Mesendoderm (in vitro differentiated cells): ENCODE results near the gene ARHGAP27.
"Not testable (repeated sequence)": the region's sequence is repeated elsewhere in the genome, so short reads cannot be mapped to it uniquely, and the experiment has no call there.

Experiments used
- DNase-seq: peaks from one replicate; pipeline ENCODE4 v3.0.0; 2013
- H2AK5ac ChIP-seq: 2 replicates; pipeline ENCODE4 v1.6.1; 2013; ENCODE audit warnings: low read length, inconsistent platforms
- H2BK120ac ChIP-seq: 2 replicates; pipeline ENCODE4 v1.6.1; 2013; ENCODE audit warnings: low read depth, mild to moderate bottlenecking, low read length, moderate library complexity, mixed read lengths
- H2BK15ac ChIP-seq: replicated peaks from 2 replicates; pipeline ENCODE4 v1.6.1; 2013; ENCODE audit warnings: low read depth, mild to moderate bottlenecking, moderate library complexity
- H2BK5ac ChIP-seq: 2 replicates; pipeline ENCODE4 v1.6.1; 2013; ENCODE audit warnings: low read length, inconsistent platforms
- H3K18ac ChIP-seq: 2 replicates; pipeline ENCODE4 v1.6.1; 2013; ENCODE audit warnings: mild to moderate bottlenecking, low read length, mixed read lengths
- H3K23ac ChIP-seq: one replicate; pipeline ENCODE4 v1.6.1; 2013; ENCODE audit warnings: low read length
- H3K27ac ChIP-seq: 2 replicates; pipeline ENCODE4 v1.5.1; 2013; ENCODE audit warnings: low read depth, mild to moderate bottlenecking, inconsistent platforms, low read length, moderate library complexity
- H3K27me3 ChIP-seq: 2 replicates; pipeline ENCODE4 v1.6.1; 2013; ENCODE audit warnings: low read length, control low read depth, mild to moderate bottlenecking, inconsistent platforms; ENCODE audit not compliant: insufficient read depth, poor library complexity
- H3K36me3 ChIP-seq: 2 replicates; pipeline ENCODE4 v1.6.1; 2013; ENCODE audit warnings: low read length, inconsistent platforms; ENCODE audit not compliant: control insufficient read depth, insufficient read depth
- H3K4ac ChIP-seq: one replicate; pipeline ENCODE4 v1.6.1; 2013; ENCODE audit warnings: low read depth, mild to moderate bottlenecking, low read length, moderate library complexity
- H3K4me1 ChIP-seq: 2 replicates; pipeline ENCODE4 v1.6.1; 2013; ENCODE audit warnings: low read depth, low read length, inconsistent platforms; ENCODE audit not compliant: control insufficient read depth
- H3K4me2 ChIP-seq: 2 replicates; pipeline ENCODE4 v1.6.1; 2013; ENCODE audit warnings: low read length
- H3K4me3 ChIP-seq: 2 replicates; pipeline ENCODE4 v1.5.1; 2013; ENCODE audit warnings: mild to moderate bottlenecking, low read length
- H3K56ac ChIP-seq: one replicate; pipeline ENCODE4 v1.6.1; 2013; ENCODE audit warnings: low read length
- H3K79me1 ChIP-seq: 2 replicates; pipeline ENCODE4 v1.6.1; 2013; ENCODE audit warnings: low read length, inconsistent platforms
- H3K79me2 ChIP-seq: 2 replicates; pipeline ENCODE4 v1.6.1; 2013; ENCODE audit warnings: mild to moderate bottlenecking, low read length; ENCODE audit not compliant: control insufficient read depth, insufficient read depth
- H3K9ac ChIP-seq: 2 replicates; pipeline ENCODE4 v1.6.1; 2013; ENCODE audit warnings: low read length, inconsistent platforms
- H4K5ac ChIP-seq: one replicate; pipeline ENCODE4 v1.6.1; 2013; ENCODE audit warnings: low read length
- H4K8ac ChIP-seq: one replicate; pipeline ENCODE4 v1.6.1; 2013; ENCODE audit warnings: low read depth, mild to moderate bottlenecking, control low read depth, low read length, moderate library complexity
- WGBS: extraction: QIAGEN DNeasy Blood & Tissue Kit; methylation state at CpG from one replicate; pipeline ENCODE4 v1.1.7; 2013; ENCODE audit warnings: low lambda C conversion rate, missing lambda C conversion rate; ENCODE audit not compliant: insufficient coverage; ENCODE audit errors: extremely low coverage; 5-methylcytosine and 5-hydroxymethylcytosine counted together

Gene ARHGAP27

GRCh38 chr17:45468293-45469203 lies 35.9 kb upstream of the ARHGAP27 start:
- not testable (repeated sequence) for H3K4me3 ChIP-seq, H3K27me3 ChIP-seq, H4K8ac ChIP-seq, H3K4me1 ChIP-seq, H3K23ac ChIP-seq, H3K79me2 ChIP-seq, H3K9ac ChIP-seq, H3K18ac ChIP-seq, H3K79me1 ChIP-seq, DNase-seq, H3K4ac ChIP-seq, H3K27ac ChIP-seq, H2BK120ac ChIP-seq, H3K4me2 ChIP-seq, H3K36me3 ChIP-seq, H2AK5ac ChIP-seq, H2BK15ac ChIP-seq, H2BK5ac ChIP-seq, H3K56ac ChIP-seq, H4K5ac ChIP-seq
- no CpG with 5 or more reads among the region's 14 CpGs for WGBS

GRCh38 chr17:45461524-45462327 lies 29.1 kb upstream of the ARHGAP27 start:
- not testable (repeated sequence) for H3K4ac ChIP-seq, H2BK15ac ChIP-seq, H2BK120ac ChIP-seq, H3K4me3 ChIP-seq, H3K18ac ChIP-seq, H2AK5ac ChIP-seq, H3K36me3 ChIP-seq, H3K56ac ChIP-seq, H3K27ac ChIP-seq, H3K23ac ChIP-seq, H3K79me2 ChIP-seq, H3K79me1 ChIP-seq, H3K4me1 ChIP-seq, H3K9ac ChIP-seq, H3K27me3 ChIP-seq, H2BK5ac ChIP-seq, H4K8ac ChIP-seq, H3K4me2 ChIP-seq, DNase-seq, H4K5ac ChIP-seq
- WGBS = no CpG with 5 or more reads among the region's 8 CpGs

- not testable (repeated sequence) for H3K79me1 ChIP-seq, H2BK5ac ChIP-seq, H3K79me2 ChIP-seq, H3K4me2 ChIP-seq, H3K4ac ChIP-seq, H3K4me1 ChIP-seq, H3K27me3 ChIP-seq, H4K5ac ChIP-seq, H3K9ac ChIP-seq, H3K36me3 ChIP-seq, H3K23ac ChIP-seq, H3K18ac ChIP-seq, H4K8ac ChIP-seq, H3K56ac ChIP-seq, H2BK15ac ChIP-seq, H2AK5ac ChIP-seq, DNase-seq, H3K4me3 ChIP-seq, H3K27ac ChIP-seq, H2BK120ac ChIP-seq
- WGBS = no CpG with 5 or more reads among the region's 5 CpGs
Observed at GRCh38 chr17:45460422-45460821, 27.8 kb upstream of the ARHGAP27 start.

DNA sequence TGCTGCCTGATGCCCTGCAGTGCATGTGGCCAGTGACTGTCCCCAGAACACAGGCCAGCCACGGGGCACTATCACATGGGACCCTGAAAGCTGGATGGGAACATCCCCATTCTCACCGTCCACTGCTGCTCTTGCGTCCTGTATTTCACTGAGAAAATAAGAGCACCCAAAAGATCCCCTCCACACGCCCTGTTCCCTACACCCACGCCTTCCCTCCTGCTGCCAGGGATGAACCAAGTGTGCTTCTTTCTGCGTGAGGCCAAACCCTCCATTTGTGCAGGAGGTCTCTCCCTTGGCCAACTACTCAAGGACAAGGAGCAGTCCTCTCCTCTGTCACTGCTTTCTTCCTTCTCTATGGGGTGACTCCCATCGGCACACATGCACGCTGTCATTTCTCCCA lies 21.7 kb upstream of the ARHGAP27 start:
- not testable (repeated sequence) for H3K79me1 ChIP-seq, H3K9ac ChIP-seq, H2BK120ac ChIP-seq, H4K5ac ChIP-seq, H4K8ac ChIP-seq, H3K4me1 ChIP-seq, H3K4me2 ChIP-seq, H3K36me3 ChIP-seq, H2AK5ac ChIP-seq, H3K4ac ChIP-seq, H2BK5ac ChIP-seq, H3K79me2 ChIP-seq, H3K27me3 ChIP-seq, DNase-seq, H3K18ac ChIP-seq, H2BK15ac ChIP-seq, H3K27ac ChIP-seq, H3K56ac ChIP-seq, H3K4me3 ChIP-seq, H3K23ac ChIP-seq
- no CpG with 5 or more reads among the region's 8 CpGs for WGBS

GRCh38 chr17:45453731-45454130 lies 21.1 kb upstream of the ARHGAP27 start:
- H3K79me1 ChIP-seq, H3K4ac ChIP-seq, H2BK120ac ChIP-seq, H2BK5ac ChIP-seq, H3K36me3 ChIP-seq, DNase-seq, H4K8ac ChIP-seq, H4K5ac ChIP-seq, H3K27ac ChIP-seq, H3K4me2 ChIP-seq, H3K23ac ChIP-seq, H3K4me3 ChIP-seq, H3K4me1 ChIP-seq, H2AK5ac ChIP-seq, H3K27me3 ChIP-seq, H3K9ac ChIP-seq, H2BK15ac ChIP-seq, H3K56ac ChIP-seq, H3K79me2 ChIP-seq, H3K18ac ChIP-seq: not testable (repeated sequence)
- no CpG with 5 or more reads among the region's 17 CpGs for WGBS
